GM19193 (cell line): ENCODE data around the gene CFAP45.

Experiments used
- POLR2A ChIP-seq: IDR thresholded peaks from 4 replicates; pipeline ENCODE4 v1.6.1; 2011; ENCODE audit not compliant: insufficient read depth, insufficient read length; ENCODE audit errors: extremely low read depth

The CFAP45 gene

DNA sequence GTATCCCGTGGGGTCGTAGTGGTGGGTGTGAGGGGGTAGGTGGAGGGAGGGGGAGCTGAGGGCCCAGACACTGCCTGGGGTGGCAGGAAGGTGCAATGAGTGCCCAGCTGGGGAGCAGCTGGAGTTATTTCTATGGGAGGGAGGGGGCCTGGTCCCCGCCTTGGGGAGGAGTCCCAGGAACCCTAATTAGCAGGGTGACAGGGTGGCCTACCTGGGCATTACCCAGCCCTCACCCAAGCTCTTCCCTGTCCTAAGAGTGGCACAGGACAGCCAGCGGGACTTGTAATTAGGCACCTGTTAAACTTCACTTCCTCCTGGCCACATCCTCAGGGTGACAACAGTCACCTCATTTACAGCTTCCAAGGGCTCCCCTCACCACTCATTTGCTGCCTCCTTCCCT lies 37.4 kb downstream of the CFAP45 start, which contains the start of gene VSIG8:
TSS of gene VSIG8 (minus strand) at position 101 of the 400 bp plus-strand sequence. CDS start 136 bp downstream, outside the sequence.
- no peak for TF ChIP-seq POLR2A

GRCh38 chr1:159862031-159862430 lies 37.9 kb downstream of the CFAP45 start:
- TF ChIP-seq POLR2A, result no peak

GRCh38 chr1:159861218-159861617 lies 38.7 kb downstream of the CFAP45 start:
- TF ChIP-seq POLR2A, result no peak

- no peak for TF ChIP-seq POLR2A
Observed at GRCh38 chr1:159860456-159860855, 39.5 kb downstream of the CFAP45 start.

- TF ChIP-seq POLR2A, result no peak
Observed at GRCh38 chr1:159859767-159860322, 40.1 kb downstream of the CFAP45 start.

DNA sequence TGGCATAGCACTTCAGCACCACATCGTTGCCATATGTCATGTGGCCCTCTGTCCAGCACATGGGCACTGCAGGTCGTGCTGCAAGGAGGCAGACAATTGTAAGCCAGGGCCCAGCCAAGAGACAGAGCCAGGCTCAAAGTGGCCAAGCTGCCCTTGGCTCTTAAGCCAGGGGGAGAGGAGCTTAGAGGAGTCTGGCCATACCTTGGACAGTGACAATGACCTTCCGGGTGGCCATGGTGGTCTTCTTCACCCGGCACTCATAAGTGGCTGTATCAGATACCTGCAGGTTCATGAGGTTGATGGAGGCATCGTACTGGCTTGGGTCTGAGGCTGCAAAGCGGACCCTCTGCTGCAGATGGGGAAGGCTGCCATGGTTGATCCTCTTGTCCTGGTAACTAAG lies 42.1 kb downstream of the CFAP45 start:
- TF ChIP-seq POLR2A, result no peak

- no peak for TF ChIP-seq POLR2A
Observed at GRCh38 chr1:159856576-159856975, 43.4 kb downstream of the CFAP45 start.

DNA sequence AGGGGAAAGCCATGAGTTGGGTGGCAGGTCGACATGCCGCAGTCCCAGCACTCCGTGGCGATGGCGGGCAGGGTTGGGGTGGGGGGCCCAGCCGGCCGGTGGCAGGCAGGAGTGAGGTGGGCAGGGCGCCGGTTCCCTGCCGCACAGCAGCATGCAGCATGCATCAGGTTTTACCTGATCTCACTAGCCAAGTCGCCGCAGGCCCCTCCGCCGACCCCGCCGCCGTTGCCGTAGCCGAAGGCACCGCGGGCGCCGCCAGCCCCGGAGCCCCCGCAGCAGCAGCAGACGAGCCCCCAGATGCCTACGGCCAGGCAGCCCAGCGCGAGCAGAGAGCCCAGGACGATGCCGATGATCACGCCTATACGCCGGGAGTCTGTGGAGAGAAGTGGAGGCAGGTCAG lies 44.3 kb downstream of the CFAP45 start:
- no peak for TF ChIP-seq POLR2A

GRCh38 chr1:159854693-159855192 lies 45.2 kb downstream of the CFAP45 start:
- no peak for TF ChIP-seq POLR2A

GRCh38 chr1:159854116-159854692 lies 45.8 kb downstream of the CFAP45 start:
- no peak for TF ChIP-seq POLR2A

DNA sequence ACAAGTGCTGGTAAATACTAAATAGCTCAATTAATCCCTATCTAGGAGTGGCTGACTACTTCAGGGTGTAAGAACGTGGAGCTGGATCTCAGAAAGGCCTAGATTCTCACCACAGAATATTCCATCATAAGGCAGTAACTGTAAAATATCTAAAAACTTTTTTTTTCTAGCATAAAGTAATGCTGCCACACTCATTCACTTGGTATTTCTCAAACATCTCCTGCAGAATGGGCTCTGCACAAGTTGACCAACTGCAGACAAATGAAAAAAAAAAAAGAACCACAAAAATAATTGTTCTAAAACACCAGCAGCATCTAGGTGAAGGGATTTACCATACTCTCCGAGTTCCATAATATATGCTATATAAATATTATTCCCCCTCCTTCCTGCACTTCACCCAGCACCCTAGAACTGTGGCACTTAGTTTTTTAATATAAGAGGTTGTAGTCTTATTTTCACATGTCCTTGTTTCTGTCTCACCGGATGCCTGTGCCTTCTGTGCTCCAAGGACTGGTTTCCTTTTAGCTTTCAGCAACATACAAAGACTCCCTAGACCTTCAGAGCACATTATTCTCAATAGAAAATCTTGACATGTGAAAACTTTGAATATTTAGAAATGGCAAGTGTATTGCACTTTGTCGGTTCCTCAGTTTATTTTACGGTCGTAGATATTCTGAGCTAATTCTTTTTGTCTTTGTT lies 46.4 kb downstream of the CFAP45 start:
- no peak for TF ChIP-seq POLR2A

DNA sequence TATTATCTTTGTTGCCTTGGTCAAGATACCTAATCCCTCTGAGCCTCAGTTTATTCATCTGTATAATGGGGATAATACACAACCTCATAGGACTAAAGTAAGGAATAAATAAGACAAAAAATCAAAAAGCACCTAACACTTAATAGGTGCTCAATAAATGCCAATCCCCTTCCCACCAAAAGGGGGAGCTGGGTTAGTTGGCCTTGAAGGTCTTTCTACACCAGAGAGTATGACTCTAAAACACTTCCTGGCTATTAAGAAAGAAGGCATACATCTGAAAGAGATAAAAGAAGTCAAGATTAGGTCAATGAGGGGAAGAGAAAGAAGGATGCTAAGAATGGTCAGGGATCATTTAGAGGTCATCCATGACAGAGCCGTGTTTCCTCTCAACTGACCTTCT lies 48.6 kb downstream of the CFAP45 start:
- TF ChIP-seq POLR2A, result no peak

- no peak for TF ChIP-seq POLR2A
Observed at GRCh38 chr1:159849626-159850366, 50.2 kb downstream of the CFAP45 start.

GRCh38 chr1:159848326-159848725 lies 51.6 kb downstream of the CFAP45 start:
- TF ChIP-seq POLR2A, result no peak

DNA sequence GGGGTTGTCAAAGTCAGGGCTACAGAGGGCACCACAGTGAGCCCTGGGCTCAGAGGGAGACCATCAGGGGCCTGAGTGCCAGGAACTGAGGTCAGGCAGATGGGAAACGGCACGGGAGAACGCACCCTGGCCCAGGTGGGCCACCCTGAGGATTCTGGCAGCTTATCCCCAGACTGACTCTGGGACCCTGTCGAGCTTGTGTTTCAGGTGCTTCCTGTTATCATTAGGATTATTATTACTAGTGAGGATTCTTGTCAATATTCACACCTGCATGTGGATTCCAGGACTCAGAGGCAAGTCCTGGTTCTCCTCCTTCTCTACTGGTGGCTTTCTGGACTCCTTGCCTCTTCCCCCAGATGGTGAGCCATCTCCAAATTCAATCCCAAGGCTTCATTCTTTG lies 52.7 kb downstream of the CFAP45 start:
- TF ChIP-seq POLR2A, result no peak
